Retinal pigment epithelial cell (primary cell): ENCODE measurements around the gene LRRTM4.
"Not testable (repeated sequence)": the region's sequence is repeated elsewhere in the genome, so short reads cannot be mapped to it uniquely, and the experiment has no call there.

ENCODE experiments used
- DNase-seq: peaks from one replicate; pipeline ENCODE4 v3.0.0-alpha.2; 2010; ENCODE audit warnings: low read depth
- H3K4me3 ChIP-seq: 2 replicates; pipeline ENCODE4 v1.5.1; 2011; ENCODE audit warnings: mild to moderate bottlenecking, low read length, control low read depth, moderate library complexity
- TF ChIP-seq, protein P1 (sequence below): conservative IDR thresholded peaks from 2 replicates; pipeline ENCODE4 v1.5.1; 2011; ENCODE audit warnings: low read depth, low read length, control low read depth, inconsistent platforms

The LRRTM4 gene

DNA sequence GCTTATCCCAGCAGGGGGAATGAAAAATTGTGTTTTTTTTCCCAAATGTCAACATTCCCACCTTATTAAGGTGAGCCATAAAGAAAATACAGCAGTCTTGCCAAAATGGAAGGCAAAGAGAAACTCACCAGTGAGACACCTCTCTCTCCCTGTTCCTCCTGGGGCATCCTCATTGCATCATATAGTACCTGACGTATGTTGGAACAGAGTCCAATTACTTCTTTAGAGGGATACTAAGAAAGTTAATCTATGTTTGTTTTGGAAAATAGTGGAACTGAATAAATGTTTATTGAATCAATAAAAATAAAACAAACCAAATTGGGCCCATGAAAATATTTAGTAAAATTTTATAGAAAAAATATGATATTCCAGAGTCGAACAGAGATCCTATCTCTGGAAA is 700.4 kb downstream of the LRRTM4 start:
- no peak for DNase-seq
- TF ChIP-seq, protein P1, sequence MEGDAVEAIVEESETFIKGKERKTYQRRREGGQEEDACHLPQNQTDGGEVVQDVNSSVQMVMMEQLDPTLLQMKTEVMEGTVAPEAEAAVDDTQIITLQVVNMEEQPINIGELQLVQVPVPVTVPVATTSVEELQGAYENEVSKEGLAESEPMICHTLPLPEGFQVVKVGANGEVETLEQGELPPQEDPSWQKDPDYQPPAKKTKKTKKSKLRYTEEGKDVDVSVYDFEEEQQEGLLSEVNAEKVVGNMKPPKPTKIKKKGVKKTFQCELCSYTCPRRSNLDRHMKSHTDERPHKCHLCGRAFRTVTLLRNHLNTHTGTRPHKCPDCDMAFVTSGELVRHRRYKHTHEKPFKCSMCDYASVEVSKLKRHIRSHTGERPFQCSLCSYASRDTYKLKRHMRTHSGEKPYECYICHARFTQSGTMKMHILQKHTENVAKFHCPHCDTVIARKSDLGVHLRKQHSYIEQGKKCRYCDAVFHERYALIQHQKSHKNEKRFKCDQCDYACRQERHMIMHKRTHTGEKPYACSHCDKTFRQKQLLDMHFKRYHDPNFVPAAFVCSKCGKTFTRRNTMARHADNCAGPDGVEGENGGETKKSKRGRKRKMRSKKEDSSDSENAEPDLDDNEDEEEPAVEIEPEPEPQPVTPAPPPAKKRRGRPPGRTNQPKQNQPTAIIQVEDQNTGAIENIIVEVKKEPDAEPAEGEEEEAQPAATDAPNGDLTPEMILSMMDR, result no peak
- H3K4me3 ChIP-seq, result no peak overlapping the region

DNA sequence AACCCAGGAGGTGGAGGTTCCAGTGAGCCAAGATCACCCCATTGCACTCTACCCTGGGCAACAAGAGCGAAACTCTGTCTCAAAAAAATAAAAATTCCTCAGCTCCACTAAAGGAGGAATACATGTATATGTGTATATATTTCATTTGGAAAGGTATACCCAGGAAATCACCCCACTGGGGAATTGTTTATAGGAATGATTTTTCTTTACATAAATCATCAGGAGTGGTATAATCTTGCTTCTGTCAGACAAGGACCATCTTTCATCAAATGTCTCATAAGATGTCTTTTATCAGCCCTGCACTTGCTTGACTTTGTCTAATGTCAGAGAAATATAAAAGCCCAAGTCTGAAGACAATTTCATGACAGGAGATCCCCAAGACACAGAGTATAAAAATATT is 709.1 kb downstream of the LRRTM4 start:
- H3K4me3 ChIP-seq, result no peak overlapping the region
- TF ChIP-seq, protein P1, result no peak
- no peak for DNase-seq

DNA sequence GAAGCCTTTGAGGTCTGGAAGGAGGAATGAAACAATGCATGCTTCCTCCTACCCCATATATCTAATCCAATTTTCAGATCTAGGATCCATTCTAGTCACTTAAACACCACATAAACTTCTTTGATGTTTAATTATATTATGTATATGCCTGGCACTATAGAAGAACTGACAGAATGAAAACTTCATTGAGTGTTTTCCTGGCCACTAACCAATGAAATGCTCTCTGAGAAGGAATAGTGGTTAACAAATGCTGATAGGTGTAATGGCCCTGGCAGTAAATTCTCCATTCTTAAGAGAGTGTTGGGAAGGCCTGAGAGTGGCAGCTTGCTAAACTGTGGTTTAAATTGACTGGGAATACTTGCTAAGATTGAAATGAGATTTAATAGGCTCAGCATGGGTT is 710.0 kb downstream of the LRRTM4 start:
- no peak overlapping the region for H3K4me3 ChIP-seq
- TF ChIP-seq, protein P1, result no peak
- no peak for DNase-seq

DNA sequence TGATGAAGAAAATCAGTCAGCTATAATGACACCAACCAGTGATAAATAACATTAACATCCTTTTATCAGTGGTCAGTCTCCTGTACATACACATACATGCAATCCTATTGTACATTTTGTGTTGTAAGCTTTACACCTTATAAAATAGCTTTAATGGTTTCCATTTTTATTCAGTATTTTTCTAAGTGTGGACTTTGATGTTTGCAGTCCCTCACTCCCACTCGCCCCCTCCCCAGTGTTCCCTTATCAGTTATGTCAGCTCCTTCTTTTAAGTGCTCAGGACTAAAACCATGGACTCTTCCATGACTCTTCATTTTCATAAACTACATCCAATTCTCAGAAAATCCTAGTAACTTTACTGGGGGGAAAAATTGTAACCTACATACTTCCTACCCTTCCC is 713.0 kb downstream of the LRRTM4 start:
- DNase-seq, result no peak
- H3K4me3 ChIP-seq, result no peak overlapping the region
- TF ChIP-seq, protein P1, result no peak

DNA sequence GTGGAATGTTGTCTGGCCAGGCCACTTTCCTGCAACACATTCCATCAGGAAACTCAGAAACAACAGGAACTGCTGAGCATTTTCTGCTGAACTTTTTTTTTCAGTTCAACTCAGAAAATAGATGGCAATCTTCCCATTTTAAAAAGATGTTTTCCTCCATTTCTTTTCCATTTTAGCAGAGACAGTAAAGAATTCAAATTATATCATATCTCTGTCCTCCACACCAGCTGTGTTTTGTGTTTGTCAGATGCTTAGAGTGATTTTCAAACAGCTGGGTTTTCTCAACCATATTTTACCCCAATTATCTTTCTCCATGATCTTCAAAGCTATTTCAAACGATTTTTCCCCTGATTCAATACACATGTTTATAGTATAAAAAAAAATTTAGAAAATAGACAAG is 713.4 kb downstream of the LRRTM4 start:
- DNase-seq, result no peak
- TF ChIP-seq, protein P1, result no peak
- no peak overlapping the region for H3K4me3 ChIP-seq

DNA sequence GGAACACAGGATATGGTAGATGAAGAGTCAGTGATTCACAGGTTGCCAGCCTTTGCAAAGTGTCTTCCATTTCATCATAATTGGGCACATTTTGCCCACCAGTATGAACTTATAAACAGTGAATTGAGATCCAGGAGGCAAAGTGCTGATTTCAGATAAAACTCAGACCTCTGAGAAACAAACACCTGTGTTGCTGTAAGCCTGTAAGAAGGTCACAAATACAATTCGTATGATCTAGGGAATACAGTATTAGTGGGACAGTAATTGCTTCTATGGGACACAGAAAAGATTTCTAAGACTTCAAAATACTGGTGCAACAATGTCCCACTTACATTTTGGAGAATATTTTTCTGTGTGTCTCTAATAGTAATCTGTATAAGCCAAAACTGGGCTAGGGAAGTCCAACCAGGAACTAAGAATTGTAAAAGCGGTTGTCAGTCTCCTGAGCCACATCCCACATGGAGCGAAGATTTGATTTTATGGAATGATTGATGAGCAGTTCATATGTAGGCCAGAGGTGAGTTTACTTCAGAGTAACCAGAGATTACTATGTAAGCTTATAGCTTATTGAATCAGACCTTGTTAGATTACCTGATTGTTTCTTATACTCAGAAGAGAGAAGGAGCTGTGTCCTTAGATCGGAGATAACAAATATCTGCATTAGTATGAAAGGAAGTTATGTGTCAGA is 728.4 kb downstream of the LRRTM4 start:
- H3K4me3 ChIP-seq, result no peak overlapping the region
- TF ChIP-seq, protein P1, result no peak
- DNase-seq, result no peak

DNA sequence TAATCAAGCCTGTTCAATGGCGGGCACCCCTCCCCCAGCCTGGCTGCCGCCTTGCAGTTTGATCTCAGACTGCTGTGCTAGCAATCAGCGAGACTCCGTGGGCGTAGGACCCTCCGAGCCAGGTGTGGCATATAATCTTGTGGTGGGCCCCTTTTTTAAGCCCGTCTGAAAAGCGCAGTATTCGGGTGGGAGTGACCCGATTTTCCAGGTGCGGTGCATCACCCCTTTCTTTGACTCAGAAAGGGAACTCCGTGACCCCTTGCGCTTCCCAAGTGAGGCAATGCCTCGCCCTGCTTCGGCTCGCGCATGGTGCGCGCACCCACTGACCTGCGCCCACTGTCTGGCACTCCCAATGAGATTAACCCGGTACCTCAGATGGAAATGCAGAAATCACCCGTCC is 740.9 kb downstream of the LRRTM4 start:
- not testable (repeated sequence) for DNase-seq, H3K4me3 ChIP-seq
